HG03354 (cell line): ENCODE data around the gene FPGS.
"Not testable (repeated sequence)": the region's sequence is repeated elsewhere in the genome, so short reads cannot be mapped to it uniquely, and the experiment has no call there.

Source experiments
- ATAC-seq: cut with Tn5 transposase; IDR thresholded peaks from one replicate; pipeline ENCODE4 v1.9.1; 2021; ENCODE audit warnings: mild to moderate bottlenecking; ENCODE audit not compliant: unreplicated experiment, poor library complexity, severe bottlenecking

FPGS gene

GRCh38 chr9:127769929-127770582 lies 32.6 kb upstream of the FPGS start:
- no peak for ATAC-seq

DNA sequence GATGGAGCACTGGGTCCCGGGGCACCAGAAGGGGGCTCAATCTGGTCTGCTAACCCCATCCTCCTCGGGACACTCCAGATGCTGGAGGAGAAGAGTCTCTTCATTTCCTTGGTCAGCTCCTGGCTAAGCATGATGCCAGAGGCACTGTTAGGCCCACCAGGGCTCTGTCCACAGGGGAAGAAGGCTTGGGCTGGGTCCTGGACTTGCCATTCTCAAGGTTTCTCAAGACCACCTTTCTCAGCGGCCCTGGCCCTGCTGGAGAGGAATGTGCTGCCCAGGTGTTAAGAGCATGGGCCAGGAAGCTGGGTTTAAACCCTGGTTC lies 32.1 kb upstream of the FPGS start:
- no peak for ATAC-seq

- ATAC-seq, result peak; percentile 87
These were observed 31.6 kb upstream of the FPGS start for GRCh38 chr9:127770905-127771569.

DNA sequence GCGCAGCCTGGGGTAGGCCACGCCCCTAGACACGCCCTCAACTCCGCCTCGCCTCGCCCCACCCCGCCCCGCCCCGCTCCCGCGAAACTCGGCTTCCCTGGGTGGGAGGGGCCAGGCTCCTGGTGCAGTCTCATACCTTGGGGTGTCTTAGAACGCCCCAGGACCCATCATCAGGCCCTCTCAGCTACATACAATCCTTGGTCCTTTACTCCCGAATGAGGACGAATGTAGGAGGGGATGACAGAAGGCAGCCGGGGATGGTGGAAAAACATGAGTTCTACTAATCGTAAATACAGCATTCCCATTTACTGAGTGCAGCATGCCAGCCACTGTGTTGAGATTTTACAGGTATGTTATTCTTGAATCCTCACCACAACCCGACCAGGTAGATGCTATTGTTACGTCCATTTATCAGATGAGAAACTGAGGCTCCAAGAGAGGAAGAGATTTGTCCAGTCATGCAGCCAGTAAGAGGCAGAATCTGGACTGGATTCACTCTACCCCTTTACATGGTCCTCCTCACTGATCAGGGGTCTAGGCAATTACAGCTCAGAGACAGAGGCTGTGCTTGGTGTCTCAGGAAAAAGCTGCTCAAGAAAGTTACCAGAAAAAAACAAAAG lies 31.0 kb upstream of the FPGS start:
- ATAC-seq, result no peak

GRCh38 chr9:127772603-127773002 lies 30.1 kb upstream of the FPGS start:
- ATAC-seq, result no peak

- ATAC-seq, result no peak
These were observed 29.4 kb upstream of the FPGS start for GRCh38 chr9:127773272-127773671.

- no peak for ATAC-seq
These were observed 28.7 kb upstream of the FPGS start for GRCh38 chr9:127773981-127774380.

DNA sequence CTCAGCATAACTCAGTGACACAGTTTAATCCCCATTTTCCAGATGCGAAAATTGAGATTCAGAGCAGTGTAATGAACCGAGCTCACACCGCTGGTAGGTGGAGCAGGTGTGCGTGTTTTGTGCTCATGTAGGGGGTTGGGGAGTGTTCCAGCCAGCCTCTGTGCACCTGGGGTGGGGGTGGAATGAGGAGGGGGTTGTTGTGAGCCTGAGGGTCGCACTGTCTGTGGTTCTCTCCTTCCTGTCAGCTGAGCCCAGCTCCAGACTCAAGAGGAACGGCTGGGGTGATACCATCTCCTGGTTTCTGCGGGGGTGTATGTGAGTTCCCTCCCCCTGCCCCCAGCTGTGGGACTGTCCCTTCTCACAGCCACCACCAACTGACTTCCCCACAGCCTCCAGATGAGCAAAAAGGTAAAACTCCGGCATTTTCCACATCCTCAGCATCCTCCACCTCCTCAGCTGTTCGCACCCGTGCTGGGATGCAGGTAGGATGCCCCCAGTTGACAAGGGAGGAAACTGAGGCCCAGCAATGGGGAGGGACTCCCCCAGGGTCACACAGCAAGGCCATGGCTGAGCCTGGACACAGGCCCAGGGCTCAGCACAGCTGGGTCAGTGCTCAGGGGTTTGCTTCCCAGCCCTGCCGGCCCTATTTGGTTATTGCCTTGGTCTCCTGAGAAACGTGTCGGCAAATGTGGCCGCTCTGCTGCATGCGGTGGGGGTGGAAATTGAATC lies 26.3 kb upstream of the FPGS start:
- ATAC-seq, result peak; percentile 43

DNA sequence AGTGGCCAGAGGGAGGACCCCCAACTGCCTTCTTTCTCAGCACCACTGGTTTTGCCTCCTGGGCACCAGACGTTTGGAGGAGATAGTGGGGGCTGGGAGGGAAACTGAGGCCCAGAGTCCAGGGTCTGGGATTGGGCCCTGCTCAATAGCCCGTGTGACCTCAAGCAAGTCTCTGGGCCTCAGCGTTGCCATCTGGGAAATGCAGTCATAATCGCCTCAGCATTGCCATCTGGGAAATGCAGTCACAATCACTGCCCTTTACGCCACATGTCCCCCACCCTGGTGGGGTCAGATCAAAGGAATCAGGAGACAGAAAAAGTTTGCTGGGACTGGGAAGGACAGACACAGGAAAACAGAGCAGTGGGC lies 25.8 kb upstream of the FPGS start:
- ATAC-seq, result no peak

DNA sequence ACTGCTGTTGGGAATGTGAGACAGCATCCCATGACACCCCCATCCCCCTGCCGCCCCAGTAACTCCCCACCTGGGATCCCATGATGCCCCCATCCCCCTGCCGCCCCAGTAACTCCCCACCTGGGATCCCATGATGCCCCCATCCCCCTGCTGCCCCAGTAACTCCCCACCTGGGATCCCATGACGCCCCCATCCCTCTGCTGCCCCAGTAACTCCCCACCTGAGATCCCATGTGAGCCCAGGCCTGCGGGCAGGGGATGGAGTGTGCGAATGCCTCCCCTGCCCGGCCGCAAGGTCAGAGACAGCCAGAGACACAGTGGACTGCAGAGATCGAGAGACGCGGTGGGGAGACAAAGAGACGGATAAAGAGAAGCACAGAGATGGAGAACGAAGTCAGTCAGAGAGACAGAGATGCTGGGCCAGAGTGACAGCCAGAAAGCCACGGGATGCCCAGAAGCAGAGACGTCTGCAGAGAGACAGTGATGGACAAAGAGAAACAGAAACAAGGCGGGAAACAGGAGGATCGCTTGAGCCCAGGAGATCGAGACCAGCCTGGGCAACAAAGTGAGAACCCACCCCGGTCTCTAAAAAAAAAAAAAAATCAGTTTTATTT lies 25.2 kb upstream of the FPGS start:
- no peak for ATAC-seq

DNA sequence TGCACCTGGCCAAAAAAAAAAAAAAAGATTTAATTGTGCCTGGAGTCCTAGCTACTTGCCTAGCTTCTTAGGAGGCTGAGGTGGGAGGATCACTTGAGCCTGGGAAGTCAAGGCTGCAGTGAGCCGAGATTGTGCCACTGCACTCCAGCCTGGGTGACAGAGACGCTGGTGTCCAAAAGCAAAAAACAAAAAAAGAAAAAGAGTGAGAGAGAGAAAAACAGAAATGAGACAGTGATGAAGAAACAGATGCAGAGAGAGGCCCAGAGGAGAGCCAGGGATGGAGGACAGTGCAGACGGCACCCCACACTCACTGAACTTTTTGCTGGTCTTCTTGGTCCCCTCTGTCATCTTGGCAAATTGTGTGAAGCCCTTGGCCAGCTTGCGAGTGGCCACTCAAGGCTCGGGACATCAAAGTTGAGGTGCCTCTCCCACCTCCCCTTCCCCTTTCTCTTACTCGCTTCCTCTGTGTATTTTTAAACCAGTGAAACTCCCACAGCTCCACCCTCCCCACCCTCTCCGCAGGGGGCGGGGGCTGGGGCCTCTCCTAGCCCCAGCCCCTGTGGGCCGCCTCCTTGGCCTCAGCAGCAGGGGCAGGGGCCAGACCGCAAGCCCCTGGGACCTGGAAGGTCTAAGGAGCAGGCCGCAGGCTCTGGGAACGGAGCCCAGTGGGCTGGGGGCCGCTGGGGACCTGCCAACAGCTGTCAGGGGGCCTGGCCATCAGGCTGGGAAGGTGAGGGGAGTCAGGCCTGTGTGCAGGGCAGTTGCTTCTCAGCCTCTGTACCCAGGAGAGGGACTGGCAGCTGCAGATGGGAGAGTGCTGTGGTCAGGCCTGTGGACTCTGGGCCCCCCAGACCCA lies 24.2 kb upstream of the FPGS start, which contains the start of gene SH2D3C:
TSS of gene SH2D3C (minus strand) at position 387 of the 856 bp plus-strand sequence. CDS start at position 348, 39 bp downstream.
- ATAC-seq, result peak; percentile 39

- peak; percentile 46 for ATAC-seq
These were observed 23.3 kb upstream of the FPGS start for GRCh38 chr9:127779136-127779981.

GRCh38 chr9:127780126-127780885 lies 22.4 kb upstream of the FPGS start:
- no peak for ATAC-seq

DNA sequence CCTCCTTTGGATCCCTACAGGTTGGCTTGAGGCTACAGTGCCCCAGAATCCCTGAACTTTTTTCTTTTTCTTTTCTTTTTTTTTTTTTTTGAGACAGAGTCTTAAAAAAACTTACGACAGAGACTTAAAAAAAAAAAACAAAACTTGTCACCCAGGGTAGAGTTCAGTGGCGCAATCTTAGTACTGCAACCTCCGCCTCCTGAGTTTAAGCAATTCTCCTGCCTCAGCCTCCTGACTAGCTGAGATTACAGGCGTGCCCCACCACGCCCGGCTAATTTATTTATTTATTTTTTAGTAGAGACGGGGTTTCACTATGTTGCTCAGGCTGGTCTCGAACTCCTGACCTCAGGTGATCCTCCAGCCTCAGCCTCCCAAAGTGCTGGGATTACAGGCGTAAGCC lies 21.8 kb upstream of the FPGS start:
- ATAC-seq, result not testable (repeated sequence)

- no peak for ATAC-seq
These were observed 20.9 kb upstream of the FPGS start for GRCh38 chr9:127781806-127782205.

DNA sequence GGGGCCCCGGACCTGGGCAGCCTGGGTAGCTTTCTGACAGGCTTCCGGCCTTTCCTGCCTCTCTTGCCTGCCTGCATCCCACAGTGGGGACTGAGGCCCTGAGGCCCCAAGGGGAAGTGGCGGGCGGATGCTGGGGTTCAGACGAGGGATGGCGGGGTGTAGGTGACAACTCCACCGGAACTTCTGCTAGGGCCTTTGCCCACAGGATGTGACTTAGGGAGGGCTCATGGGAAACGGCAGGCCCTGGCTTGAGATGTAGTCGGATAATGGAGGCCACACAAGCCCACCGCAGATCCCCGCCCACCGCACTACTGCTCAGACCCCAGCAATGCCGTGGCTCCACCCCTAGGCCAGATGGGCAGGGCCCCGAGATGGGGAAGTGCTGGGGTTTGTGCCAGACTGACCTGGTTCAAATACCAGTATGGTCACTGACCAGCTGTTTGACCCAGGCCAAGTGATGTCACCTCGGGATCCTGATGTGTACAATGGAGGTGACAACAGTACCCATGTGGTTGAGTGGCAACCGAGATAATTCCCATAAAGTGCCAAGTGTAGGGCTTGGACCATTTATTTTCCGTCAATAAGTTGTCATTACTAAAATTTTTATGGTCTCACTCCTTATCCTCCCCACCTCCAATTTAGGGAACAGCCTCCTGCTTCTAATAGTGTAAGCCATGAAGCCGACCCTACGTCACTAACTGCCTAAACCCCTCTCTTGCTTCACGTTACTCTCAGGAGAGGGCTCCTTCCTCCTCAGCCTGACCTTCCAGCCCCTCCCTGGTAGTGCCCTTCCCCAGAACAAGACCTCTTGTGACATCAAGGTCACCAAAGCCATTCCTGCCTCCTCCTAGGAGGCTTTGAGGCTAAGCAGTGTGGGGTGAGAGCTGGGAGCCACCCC lies 19.3 kb upstream of the FPGS start:
- no peak for ATAC-seq
